ENCODE data around the gene FAM53C.

DNA sequence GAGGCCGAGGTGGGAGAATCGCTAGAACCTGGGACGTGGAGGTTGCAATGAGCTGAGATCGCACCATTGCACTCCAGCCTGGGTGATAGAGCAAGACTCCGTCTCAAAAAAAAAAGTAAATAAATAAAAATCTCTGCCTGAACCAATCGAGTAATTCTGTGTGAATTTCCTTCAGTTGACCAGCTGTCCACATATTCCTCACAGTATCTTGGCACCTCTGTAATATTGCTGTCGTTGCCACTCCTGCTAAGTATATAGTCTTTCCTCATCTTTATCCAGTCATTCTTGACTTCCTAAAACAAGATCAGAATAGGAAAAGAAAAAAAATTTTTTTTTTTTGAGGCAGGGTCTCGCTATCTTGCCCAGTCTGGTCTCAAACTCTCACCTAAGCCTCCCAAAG, 44.3 kb downstream of the FAM53C start:
- TF ChIP-seq GATA2 (IDR thresholded peaks at IDR 0.05; ENCODE audit: low read depth, low read length) = no peak
- TF ChIP-seq GATA3 (IDR thresholded peaks at IDR 0.05; ENCODE audit: low read depth, low read length) = no peak
